DMS 273 (cell line): ENCODE measurements around the gene LPCAT2.

Experiments used
- DNase-seq: peaks from one replicate; lab custom pipeline; 2025; ENCODE audit not compliant: unreplicated experiment; lab: John Stamatoyannopoulos, UW

Gene LPCAT2

GRCh38 chr16:55479430-55480140 lies 29.3 kb upstream of the LPCAT2 start:
- DNase-seq = peak; percentile 56

GRCh38 chr16:55480228-55480655 lies 28.6 kb upstream of the LPCAT2 start:
- peak; percentile 77 for DNase-seq

- peak; percentile 19 for DNase-seq
Observed at GRCh38 chr16:55481023-55481422, 27.8 kb upstream of the LPCAT2 start.

- DNase-seq = no peak
Observed at GRCh38 chr16:55482056-55482455, 26.8 kb upstream of the LPCAT2 start.

- DNase-seq = peak; percentile 51
Observed at GRCh38 chr16:55487048-55487803, 21.6 kb upstream of the LPCAT2 start.

GRCh38 chr16:55488306-55488705 lies 20.6 kb upstream of the LPCAT2 start:
- DNase-seq = peak; percentile 12

GRCh38 chr16:55489119-55489955 lies 19.5 kb upstream of the LPCAT2 start:
- no peak for DNase-seq

GRCh38 chr16:55489956-55490265 lies 19.0 kb upstream of the LPCAT2 start:
- no peak for DNase-seq

GRCh38 chr16:55490301-55490700 lies 18.6 kb upstream of the LPCAT2 start:
- DNase-seq = no peak

- DNase-seq = no peak
Observed at GRCh38 chr16:55491691-55492090, 17.2 kb upstream of the LPCAT2 start.

- no peak for DNase-seq
Observed at GRCh38 chr16:55492756-55493380, 16.0 kb upstream of the LPCAT2 start.

- peak; percentile 87 for DNase-seq
Observed at GRCh38 chr16:55494994-55495421, 13.9 kb upstream of the LPCAT2 start.

GRCh38 chr16:55495616-55496289 lies 13.1 kb upstream of the LPCAT2 start:
- peak; percentile 92 for DNase-seq

- peak; percentile 29 for DNase-seq
Observed at GRCh38 chr16:55496509-55497145, 12.2 kb upstream of the LPCAT2 start.

- peak; percentile 26 for DNase-seq
Observed at GRCh38 chr16:55497558-55497957, 11.3 kb upstream of the LPCAT2 start.

GRCh38 chr16:55498101-55498500 lies 10.8 kb upstream of the LPCAT2 start:
- no peak for DNase-seq

- no peak for DNase-seq
Observed at GRCh38 chr16:55499281-55499680, 9.6 kb upstream of the LPCAT2 start.

GRCh38 chr16:55499951-55500529 lies 8.8 kb upstream of the LPCAT2 start:
- peak; percentile 23 for DNase-seq

GRCh38 chr16:55500530-55501011 lies 8.3 kb upstream of the LPCAT2 start:
- peak; percentile 62 for DNase-seq
